ENCODE results near the gene DTNBP1.

The DTNBP1 gene

GRCh38 chr6:15522427-15522826 is 140.4 kb downstream of the DTNBP1 start:
- Histone ChIP-seq H3K4me3 (ENCODE audit: low read length) (no peak overlapping the region), H3K36me3 (replicated peaks; ENCODE audit: insufficient read depth, low read length) (peaks cover 9% of the 10 kb centered on the region), H3F3A (ENCODE audit: insufficient read depth, low read length) (no peaks in the 10 kb centered on the region), H3K9ac (ENCODE audit: low read length) (no peak overlapping the region), H3K9me3 (replicated peaks; ENCODE audit: insufficient read depth, low read length) (no peaks in the 10 kb centered on the region), H3K9me2 (replicated peaks; ENCODE audit: insufficient read depth, low read length) (no peaks in the 10 kb centered on the region), H3K27me3 (replicated peaks; ENCODE audit: insufficient read depth, low read length) (no peaks in the 10 kb centered on the region), H3K4me1 (ENCODE audit: low read length) (no peaks in the 10 kb centered on the region), H3K27ac (ENCODE audit: low read length) (no peak overlapping the region), H4K20me1 (ENCODE audit: insufficient read depth, low read length) (no peaks in the 10 kb centered on the region), H3K4me2 (ENCODE audit: low read depth, low read length) (no peak overlapping the region), H3K79me2 (ENCODE audit: low read length) (no peaks in the 10 kb centered on the region), H2AFZ (ENCODE audit: low read length) (no peak overlapping the region)
- no peak for TF ChIP-seq EZH2 (optimal IDR thresholded peaks at IDR 0.05; ENCODE audit: low read depth, low read length)
- no peak for TF ChIP-seq CTCF (IDR thresholded peaks at IDR 0.05; ENCODE audit: low read length)
- TF ChIP-seq EZH2phosphoT487 (IDR thresholded peaks at IDR 0.05; ENCODE audit: low read length): no peak
- DNase-seq: no peak

- Histone ChIP-seq H3F3A (ENCODE audit: insufficient read depth, low read length) (no peaks in the 10 kb centered on the region), H3K27ac (ENCODE audit: low read length) (no peak overlapping the region), H3K4me1 (ENCODE audit: low read length) (no peaks in the 10 kb centered on the region), H3K4me2 (ENCODE audit: low read depth, low read length) (no peak overlapping the region), H2AFZ (ENCODE audit: low read length) (no peak overlapping the region), H3K4me3 (ENCODE audit: low read length) (no peak overlapping the region), H3K36me3 (replicated peaks; ENCODE audit: insufficient read depth, low read length) (peaks cover 9% of the 10 kb centered on the region), H3K9me2 (replicated peaks; ENCODE audit: insufficient read depth, low read length) (no peaks in the 10 kb centered on the region), H4K20me1 (ENCODE audit: insufficient read depth, low read length) (no peaks in the 10 kb centered on the region), H3K79me2 (ENCODE audit: low read length) (no peaks in the 10 kb centered on the region), H3K9ac (ENCODE audit: low read length) (no peak overlapping the region), H3K27me3 (replicated peaks; ENCODE audit: insufficient read depth, low read length) (no peaks in the 10 kb centered on the region), H3K9me3 (replicated peaks; ENCODE audit: insufficient read depth, low read length) (no peaks in the 10 kb centered on the region)
- TF ChIP-seq CTCF (IDR thresholded peaks at IDR 0.05; ENCODE audit: low read length) (no peak), EZH2 (optimal IDR thresholded peaks at IDR 0.05; ENCODE audit: low read depth, low read length) (no peak), EZH2phosphoT487 (IDR thresholded peaks at IDR 0.05; ENCODE audit: low read length) (no peak)
- no peak for DNase-seq
These were observed 140.8 kb downstream of the DTNBP1 start for GRCh38 chr6:15522026-15522425.

- Histone ChIP-seq H3K4me3 (ENCODE audit: low read length) (no peak overlapping the region), H4K20me1 (ENCODE audit: insufficient read depth, low read length) (no peaks in the 10 kb centered on the region)
- DNase-seq: no peak
These were observed 141.2 kb downstream of the DTNBP1 start for GRCh38 chr6:15521582-15521981.

More at GRCh38 chr6:15521582-15521981, 141.2 kb downstream of the DTNBP1 start:
- Histone ChIP-seq H3K79me2 (ENCODE audit: low read length) (no peaks in the 10 kb centered on the region), H3F3A (ENCODE audit: insufficient read depth, low read length) (no peaks in the 10 kb centered on the region), H3K9me3 (replicated peaks; ENCODE audit: insufficient read depth, low read length) (no peaks in the 10 kb centered on the region), H3K27ac (ENCODE audit: low read length) (no peak overlapping the region), H2AFZ (ENCODE audit: low read length) (no peak overlapping the region), H3K9ac (ENCODE audit: low read length) (no peak overlapping the region), H3K27me3 (replicated peaks; ENCODE audit: insufficient read depth, low read length) (no peaks in the 10 kb centered on the region), H3K36me3 (replicated peaks; ENCODE audit: insufficient read depth, low read length) (peaks cover 9% of the 10 kb centered on the region), H3K4me1 (ENCODE audit: low read length) (no peaks in the 10 kb centered on the region), H3K9me2 (replicated peaks; ENCODE audit: insufficient read depth, low read length) (no peaks in the 10 kb centered on the region), H3K4me2 (ENCODE audit: low read depth, low read length) (no peak overlapping the region)
- TF ChIP-seq EZH2phosphoT487 (IDR thresholded peaks at IDR 0.05; ENCODE audit: low read length) (no peak), EZH2 (optimal IDR thresholded peaks at IDR 0.05; ENCODE audit: low read depth, low read length) (no peak), CTCF (IDR thresholded peaks at IDR 0.05; ENCODE audit: low read length) (no peak)
